ENCODE measurements around the gene TTLL8.

GRCh38 chr22:50011447-50012210, 46.5 kb downstream of the TTLL8 start:
- TF ChIP-seq CTCF (IDR thresholded peaks at IDR 0.05; ENCODE audit: poor library complexity), result no peak
- no peak for TF ChIP-seq EZH2 (IDR thresholded peaks at IDR 0.05; ENCODE audit: borderline replicate concordance)
